Stomach (tissue), 8 donors: ENCODE data around the gene NFU1. TPM values are rescaled to one million over a fixed set of nuclear protein-coding genes. Genes with fewer than 3 reads are reported as not detected.

ENCODE experiments used
- polyA plus RNA-seq, 3 donors: library from polyadenylated mRNA; stranded (reverse); fragments of 200-250 nt; gene quantifications; one replicate each; pipeline ENCODE4 v1.2.3, GENCODE V29; 2013
- total RNA-seq, 5 donors: library from RNA; depleted of rRNA; stranded (reverse); fragments of >200 nt; gene quantifications; one replicate each; pipeline versions ENCODE4 v1.1.0 to v1.2.3, GENCODE V29; 2014 to 2016
- donor health status: healthy with polysubstance abuse.
- donor health status: Bipolar disorder and iron deficiency.
- donor health status: healthy.

Gene NFU1
- total and polyA plus RNA-seq, 8 donors = 14.7 to 62.7 (median 39.6) TPM

Other genes starting within 250 kb of the NFU1 start
- 100 to 1,000 TPM in 1 of 5 donors, 10 to 100 TPM in 3, 1 to 10 TPM in 1; 4.1 to 107 (median 45.8) TPM for gene GFPT1, start 50.2 kb downstream of the NFU1 start, total RNA-seq
- gene GFPT1, start 50.2 kb downstream of the NFU1 start, polyA plus RNA-seq = 10 to 100 TPM in 2 of 3 donors, 1 to 10 TPM in 1; 6.8 to 19.7 (median 13.6) TPM
- gene AAK1, start 206.3 kb upstream of the NFU1 start, total RNA-seq = 100 to 1,000 TPM in 2 of 5 donors, 10 to 100 TPM in 3; 32.4 to 115 (median 74.7) TPM
- gene AAK1, start 206.3 kb upstream of the NFU1 start, polyA plus RNA-seq = 10 to 100 TPM; 12.9 to 78.2 (median 18.0) TPM